K562 (cell line): ENCODE measurements around the gene SULT1A3. TPM values are rescaled to one million over a fixed set of nuclear protein-coding genes. Genes with fewer than 3 reads are reported as not detected.

ENCODE experiments used
- ATAC-seq: fragments of 200-7000 bp; cut with Tn5 transposase; 3 replicates; pipeline ENCODE4 v1.9.1; 2020; ENCODE audit warnings: moderate library complexity
- BruUV-seq: library from RNA; stranded (reverse); fragments of 400-500 nt; replicated peaks from 2 replicates; lab custom pipeline; 2021; lab: Mats Ljungman, UMichigan
- CTCF ChIA-PET: fragments of 300-600 bp; formaldehyde crosslinking; extraction: SDS; loops from one replicate; lab custom pipeline; 2021; ENCODE audit warnings: low intra/inter-chr PET ratio; lab: Yijun Ruan, JAX
- POLR2A ChIA-PET: fragments of 300-600, 350-650 bp; sonication (Branson Sonifier 250); formaldehyde crosslinking; extraction: SDS; loops from one replicate; lab custom pipeline; 2021; ENCODE audit warnings: antibody characterized with exemption, inconsistent platforms; lab: Yijun Ruan, JAX
- DNase-seq, 4 experiments: peaks; one replicate each; pipeline versions ENCODE4 v3.0.0 to v3.0.0-alpha.2; 2011 to 2018; ENCODE audit warnings: low spot score in 3 of 4, mixed read lengths in 3 of 4; ENCODE audit errors: extremely low read depth in 1 of 4
- FAIRE-seq: peaks from 2 replicates; lab custom pipeline; 2011; peaks lifted over from hg19 to GRCh38; lab: Jason Lieb, UNC
- H2AFZ ChIP-seq: 2 replicates; pipeline ENCODE4 v1.6.0; 2011; ENCODE audit warnings: low read depth, low read length, control low read depth, inconsistent platforms
- H3K27ac ChIP-seq: fragments of 200-600 bp; 3 replicates; pipeline ENCODE4 v1.8.0; 2011; ENCODE audit warnings: low read depth, mild to moderate bottlenecking, control low read depth, inconsistent platforms, low read length, moderate library complexity, mixed read lengths; ENCODE audit errors: extremely low read depth
- H3K27me3 ChIP-seq, 2 experiments: fragments of 300-600 bp in 1 of 2; 2 replicates in 1 of 2; 3 replicates in 1 of 2; pipeline versions ENCODE4 v1.6.0 to v1.8.0; 2011; ENCODE audit warnings: inconsistent platforms in 2 of 2, low read length in 2 of 2, mild to moderate bottlenecking in 1 of 2, mixed read lengths in 1 of 2, moderate library complexity in 1 of 2; ENCODE audit not compliant: control insufficient read depth in 2 of 2, insufficient read depth in 2 of 2
- H3K36me3 ChIP-seq: fragments of 300-600 bp; 3 replicates; pipeline ENCODE4 v1.8.0; 2011; ENCODE audit warnings: mild to moderate bottlenecking, low read length, inconsistent platforms; ENCODE audit not compliant: control insufficient read depth, insufficient read depth
- H3K4me1 ChIP-seq, 2 experiments: fragments of 200-600 bp in 1 of 2; replicated peaks in 1 of 2; 2 replicates in 1 of 2; 3 replicates in 1 of 2; pipeline versions ENCODE4 v1.5.1 to v1.8.0; 2011; ENCODE audit warnings: inconsistent platforms in 2 of 2, low read length in 2 of 2, mild to moderate bottlenecking in 1 of 2, mixed read lengths in 1 of 2, moderate library complexity in 1 of 2; ENCODE audit not compliant: control insufficient read depth in 2 of 2, insufficient read depth in 2 of 2
- H3K4me2 ChIP-seq: 2 replicates; pipeline ENCODE4 v1.6.1; 2011; ENCODE audit warnings: low read length, control low read depth, inconsistent platforms, mixed read lengths; ENCODE audit not compliant: insufficient read depth
- H3K4me3 ChIP-seq: fragments of 200-600 bp; sonication (generic), shearing (Covaris generic); 2 replicates; pipeline ENCODE4 v1.5.1; 2016; ENCODE audit warnings: control low read depth, inconsistent platforms
- H3K79me2 ChIP-seq: fragments of 200-600 bp; 3 replicates; pipeline ENCODE4 v1.8.0; 2011; ENCODE audit warnings: low read length, inconsistent platforms; ENCODE audit not compliant: control insufficient read depth, insufficient read depth
- H3K9ac ChIP-seq, 2 experiments: 2 replicates each; pipeline versions ENCODE4 v1.6.0 to v1.6.1; 2011; ENCODE audit warnings: low read depth in 2 of 2, low read length in 2 of 2, control low read depth in 1 of 2, inconsistent platforms in 1 of 2, mild to moderate bottlenecking in 1 of 2, mixed read lengths in 1 of 2; ENCODE audit not compliant: insufficient read depth in 1 of 2
- H3K9me1 ChIP-seq: one replicate; pipeline ENCODE4 v1.6.0; 2011; ENCODE audit warnings: inconsistent platforms, mild to moderate bottlenecking, low read length, moderate library complexity; ENCODE audit not compliant: control insufficient read depth, insufficient read depth
- H3K9me3 ChIP-seq: replicated peaks from 2 replicates; pipeline ENCODE4 v1.5.1; 2011; ENCODE audit warnings: low read depth, low read length, inconsistent platforms; ENCODE audit not compliant: control insufficient read depth, insufficient read depth
- H4K20me1 ChIP-seq: replicated peaks from 2 replicates; pipeline ENCODE4 v1.6.1; 2011; ENCODE audit warnings: low read length, inconsistent platforms, mixed read lengths; ENCODE audit not compliant: control insufficient read depth, insufficient read depth
- C11orf30 ChIP-seq: fragments of 450-650 bp; IDR thresholded peaks from 2 replicates; pipeline ENCODE4 v1.6.1; 2016; ENCODE audit warnings: low read depth, mild to moderate bottlenecking
- FIP1L1 ChIP-seq: fragments of 200-400 bp; formaldehyde crosslinking; IDR thresholded peaks from 2 replicates; pipeline ENCODE4 v1.6.1; 2018; ENCODE audit warnings: mild to moderate bottlenecking, low read depth, low read length; ENCODE audit not compliant: poor library complexity, severe bottlenecking
- POLR2A ChIP-seq: fragments of 450-650 bp; conservative IDR thresholded peaks from 2 replicates; pipeline ENCODE4 v1.6.1; 2016
- RAD51 ChIP-seq: fragments of 450-650 bp; IDR thresholded peaks from 2 replicates; pipeline ENCODE4 v1.7.1; 2016; ENCODE audit warnings: low read depth, mild to moderate bottlenecking, borderline replicate concordance
- RBFOX2 ChIP-seq: fragments of 200-400 bp; formaldehyde crosslinking; IDR thresholded peaks from 2 replicates; pipeline ENCODE4 v1.6.1; 2017; ENCODE audit warnings: low read depth, mild to moderate bottlenecking, low read length, moderate library complexity
- TAF1 ChIP-seq: IDR thresholded peaks from 2 replicates; pipeline ENCODE4 v1.6.1; 2011; ENCODE audit warnings: mild to moderate bottlenecking, low read length, moderate library complexity; ENCODE audit not compliant: insufficient read depth, control insufficient read depth, severe bottlenecking; ENCODE audit errors: extremely low read depth
- ZNF584 ChIP-seq: fragments of 200-800 bp; sonication (Bioruptor generic); IDR thresholded peaks from 2 replicates; pipeline ENCODE4 v1.6.1; 2016; ENCODE audit warnings: low read depth, mild to moderate bottlenecking, missing genetic modification characterization, missing compliant biosample characterization
- ZNF77 ChIP-seq: fragments of 250-450 bp; sonication (Bioruptor Pico); IDR thresholded peaks from 2 replicates; pipeline ENCODE4 v1.5.0; 2020
- WGBS: fragments of 100-300 bp; shearing (Covaris generic); methylation state at CpG from one replicate; pipeline ENCODE4 v1.1.6; 2016; ENCODE audit warnings: low coverage, mixed read lengths; ENCODE audit not compliant: insufficient coverage; ENCODE audit errors: missing lambda C conversion rate; 5-methylcytosine and 5-hydroxymethylcytosine counted together
- in situ Hi-C: fragments of 300-500 bp; cut with MboI; formaldehyde crosslinking; loops from 4 replicates; pipeline ENCODE4 v1.15.0; 2018; ENCODE audit warnings: inconsistent platforms, mixed read lengths
- intact Hi-C: fragments of 100-400 bp; cut with micrococcal nuclease; formaldehyde crosslinking; loops from 2 replicates; pipeline ENCODE4 v1.14.2; 2022
- polyA plus RNA-seq, 8 experiments: library from polyadenylated mRNA; depleted of rRNA in 4 of 8; stranded (reverse) in 5 of 8; unstranded in 3 of 8; fragments of >200 nt; fragmentation: Nextera tagmentation in 2 of 8; fragmentation: Illumina TruSeq in 1 of 8; extraction: Ambion mirVana in 2 of 8; extraction: Trizol in 1 of 8; gene quantifications; 2 replicates each; pipeline versions ENCODE4 v1.2.1 to v1.2.3, GENCODE V29; 2011 to 2014; ENCODE audit warnings: inconsistent platforms in 1 of 8, missing spikeins in 1 of 8
- total RNA-seq, 7 experiments: library from RNA; depleted of rRNA in 6 of 7; stranded (reverse); fragments of >200 nt in 6 of 7; fragmentation: Illumina TruSeq in 2 of 7; extraction: Trizol in 2 of 7; gene quantifications; 2 replicates each; pipeline versions ENCODE4 v1.2.1 to v1.2.3, GENCODE V29; 2011 to 2021; ENCODE audit warnings: low replicate concordance in 1 of 7
- TF ChIP-seq, protein P1 (sequence below): IDR thresholded peaks from 2 replicates; pipeline ENCODE4 v1.6.1; 2011; ENCODE audit warnings: borderline replicate concordance, low read depth, mild to moderate bottlenecking, moderate library complexity, low read length; ENCODE audit not compliant: insufficient read depth, poor library complexity, severe bottlenecking
- TF ChIP-seq, protein P2 (sequence below): fragments of 250-450 bp; sonication (Bioruptor Pico); IDR thresholded peaks from 2 replicates; pipeline ENCODE4 v1.9.0; 2021; ENCODE audit warnings: mild to moderate bottlenecking, inconsistent platforms
- TF ChIP-seq, protein P3 (sequence below): fragments of 250-450 bp; sonication (Bioruptor Pico); IDR thresholded peaks from 2 replicates; pipeline ENCODE4 v1.5.0; 2021; ENCODE audit warnings: mild to moderate bottlenecking, moderate library complexity

SULT1A3 gene
- total and polyA plus RNA-seq, 9 of the 15 experiments (the other 6 are each of a cell fraction or from before 2014, with no cell fraction given) = 2.4 to 18.0 (median 7.3) TPM

GRCh38 chr16:30152517-30152916 lies 46.5 kb upstream of the SULT1A3 start:
- in situ Hi-C loops = no loop called here
- Histone ChIP-seq H3K36me3 (no peaks in the 10 kb centered on the region), H3K79me2 (no peaks in the 10 kb centered on the region), H2AFZ (no peak overlapping the region), H3K27me3 (no peaks in the 10 kb centered on the region), H3K27ac (no peak overlapping the region), H4K20me1 (no peaks in the 10 kb centered on the region), H3K9ac (no peak overlapping the region), H3K4me3 (no peak overlapping the region), H3K4me2 (no peak overlapping the region), H3K9me1 (no peaks in the 10 kb centered on the region), H3K4me1 (no peaks in the 10 kb centered on the region), H3K9me3 (peaks cover 8% of the 10 kb centered on the region; the same call in 1 of the 2 replicates)
- BruUV-seq = no TSS peak
- WGBS = 85% methylated on average over 8 of the region's 9 CpGs
- CTCF ChIA-PET = no interaction called here
- intact Hi-C loops = no loop called here
- ATAC-seq = no peak
- FAIRE-seq = no peak
- DNase-seq = no peak
- POLR2A ChIA-PET = interaction anchor here (1.2 kb wide), 1 partner anchor 8 kb away, joined by 3 read pairs; no protein-coding TSS in a partner anchor
- TF ChIP-seq RBFOX2 (no peak), TAF1 (no peak), C11orf30 (no peak), RAD51 (no peak), ZNF584 (no peak), POLR2A (no peak), FIP1L1 (no peak), ZNF77 (CRISPR knock-in tag) (no peak)
- TF ChIP-seq, protein P1, sequence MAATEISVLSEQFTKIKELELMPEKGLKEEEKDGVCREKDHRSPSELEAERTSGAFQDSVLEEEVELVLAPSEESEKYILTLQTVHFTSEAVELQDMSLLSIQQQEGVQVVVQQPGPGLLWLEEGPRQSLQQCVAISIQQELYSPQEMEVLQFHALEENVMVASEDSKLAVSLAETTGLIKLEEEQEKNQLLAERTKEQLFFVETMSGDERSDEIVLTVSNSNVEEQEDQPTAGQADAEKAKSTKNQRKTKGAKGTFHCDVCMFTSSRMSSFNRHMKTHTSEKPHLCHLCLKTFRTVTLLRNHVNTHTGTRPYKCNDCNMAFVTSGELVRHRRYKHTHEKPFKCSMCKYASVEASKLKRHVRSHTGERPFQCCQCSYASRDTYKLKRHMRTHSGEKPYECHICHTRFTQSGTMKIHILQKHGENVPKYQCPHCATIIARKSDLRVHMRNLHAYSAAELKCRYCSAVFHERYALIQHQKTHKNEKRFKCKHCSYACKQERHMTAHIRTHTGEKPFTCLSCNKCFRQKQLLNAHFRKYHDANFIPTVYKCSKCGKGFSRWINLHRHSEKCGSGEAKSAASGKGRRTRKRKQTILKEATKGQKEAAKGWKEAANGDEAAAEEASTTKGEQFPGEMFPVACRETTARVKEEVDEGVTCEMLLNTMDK = no peak
- TF ChIP-seq, protein P2, sequence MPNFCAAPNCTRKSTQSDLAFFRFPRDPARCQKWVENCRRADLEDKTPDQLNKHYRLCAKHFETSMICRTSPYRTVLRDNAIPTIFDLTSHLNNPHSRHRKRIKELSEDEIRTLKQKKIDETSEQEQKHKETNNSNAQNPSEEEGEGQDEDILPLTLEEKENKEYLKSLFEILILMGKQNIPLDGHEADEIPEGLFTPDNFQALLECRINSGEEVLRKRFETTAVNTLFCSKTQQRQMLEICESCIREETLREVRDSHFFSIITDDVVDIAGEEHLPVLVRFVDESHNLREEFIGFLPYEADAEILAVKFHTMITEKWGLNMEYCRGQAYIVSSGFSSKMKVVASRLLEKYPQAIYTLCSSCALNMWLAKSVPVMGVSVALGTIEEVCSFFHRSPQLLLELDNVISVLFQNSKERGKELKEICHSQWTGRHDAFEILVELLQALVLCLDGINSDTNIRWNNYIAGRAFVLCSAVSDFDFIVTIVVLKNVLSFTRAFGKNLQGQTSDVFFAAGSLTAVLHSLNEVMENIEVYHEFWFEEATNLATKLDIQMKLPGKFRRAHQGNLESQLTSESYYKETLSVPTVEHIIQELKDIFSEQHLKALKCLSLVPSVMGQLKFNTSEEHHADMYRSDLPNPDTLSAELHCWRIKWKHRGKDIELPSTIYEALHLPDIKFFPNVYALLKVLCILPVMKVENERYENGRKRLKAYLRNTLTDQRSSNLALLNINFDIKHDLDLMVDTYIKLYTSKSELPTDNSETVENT (CRISPR knock-in tag) = no peak
- TF ChIP-seq, protein P3, sequence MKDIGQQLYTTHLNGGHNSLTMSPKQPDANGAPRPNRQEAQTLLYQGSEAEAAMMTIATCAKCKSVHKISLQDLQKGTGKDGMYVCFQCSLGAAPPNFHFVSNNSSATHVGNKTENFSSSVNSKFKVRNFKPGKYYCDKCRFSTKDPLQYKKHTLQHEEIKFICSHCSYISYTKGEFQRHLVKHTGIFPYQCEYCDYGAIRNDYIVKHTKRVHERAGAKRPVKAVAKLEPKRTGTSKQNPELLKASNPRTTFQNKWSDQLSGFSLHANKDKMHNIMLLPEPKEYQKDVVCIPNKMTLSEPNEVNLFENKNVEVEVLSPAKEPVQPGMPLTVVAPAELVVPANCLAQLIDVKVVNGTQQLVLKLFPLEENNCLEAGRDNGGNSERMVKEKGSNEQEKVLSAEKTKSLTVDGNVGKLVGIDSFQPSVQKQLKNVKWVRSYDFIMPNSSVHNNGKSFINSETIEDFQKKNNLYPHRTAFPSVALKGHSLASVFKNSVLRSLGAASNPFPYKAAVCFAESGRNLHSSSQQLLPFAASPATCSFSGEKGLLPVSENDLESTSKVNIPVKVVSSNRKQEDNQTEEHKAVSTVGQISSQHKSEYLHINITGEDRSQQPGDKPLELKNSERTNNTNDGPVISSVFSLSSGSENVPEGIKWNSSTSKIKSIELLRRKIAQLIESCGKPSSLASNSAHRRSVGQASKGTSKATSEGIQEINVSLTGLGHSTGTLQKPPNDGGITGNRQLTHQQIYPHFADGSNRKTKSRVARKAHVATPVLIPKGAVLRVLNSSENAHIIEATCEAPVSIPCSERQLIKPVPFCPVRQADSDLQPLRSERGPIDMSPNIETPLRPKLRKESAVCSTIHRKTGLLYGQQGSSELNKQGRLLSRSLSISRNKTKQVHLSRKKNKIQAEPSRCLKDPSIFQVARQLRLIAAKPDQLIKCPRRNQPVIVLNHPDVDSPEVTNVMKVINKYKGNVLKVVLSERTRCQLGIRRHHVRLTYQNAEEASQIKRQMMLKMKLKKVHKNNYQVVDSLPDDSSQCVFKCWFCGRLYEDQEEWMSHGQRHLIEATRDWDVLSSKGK (CRISPR knock-in tag) = no peak
